Stimulated activated CD4-positive, alpha-beta T cell treated with anti-CD3 and anti-CD28 coated beads, Interleukin-1b, Interleukin-23, amount 100 ng/mL, for 1 hour (primary cell): Measurements from ENCODE around the gene CXXC1.
"Not testable (repeated sequence)": the region's sequence is repeated elsewhere in the genome, so short reads cannot be mapped to it uniquely, and the experiment has no call there.

Experiments
- DNase-seq, 2 donors: peaks; one replicate each; pipeline ENCODE4 v3.0.0-alpha.2; 2020; ENCODE audit warnings: low read depth in 2 of 2

CXXC1 gene

DNA sequence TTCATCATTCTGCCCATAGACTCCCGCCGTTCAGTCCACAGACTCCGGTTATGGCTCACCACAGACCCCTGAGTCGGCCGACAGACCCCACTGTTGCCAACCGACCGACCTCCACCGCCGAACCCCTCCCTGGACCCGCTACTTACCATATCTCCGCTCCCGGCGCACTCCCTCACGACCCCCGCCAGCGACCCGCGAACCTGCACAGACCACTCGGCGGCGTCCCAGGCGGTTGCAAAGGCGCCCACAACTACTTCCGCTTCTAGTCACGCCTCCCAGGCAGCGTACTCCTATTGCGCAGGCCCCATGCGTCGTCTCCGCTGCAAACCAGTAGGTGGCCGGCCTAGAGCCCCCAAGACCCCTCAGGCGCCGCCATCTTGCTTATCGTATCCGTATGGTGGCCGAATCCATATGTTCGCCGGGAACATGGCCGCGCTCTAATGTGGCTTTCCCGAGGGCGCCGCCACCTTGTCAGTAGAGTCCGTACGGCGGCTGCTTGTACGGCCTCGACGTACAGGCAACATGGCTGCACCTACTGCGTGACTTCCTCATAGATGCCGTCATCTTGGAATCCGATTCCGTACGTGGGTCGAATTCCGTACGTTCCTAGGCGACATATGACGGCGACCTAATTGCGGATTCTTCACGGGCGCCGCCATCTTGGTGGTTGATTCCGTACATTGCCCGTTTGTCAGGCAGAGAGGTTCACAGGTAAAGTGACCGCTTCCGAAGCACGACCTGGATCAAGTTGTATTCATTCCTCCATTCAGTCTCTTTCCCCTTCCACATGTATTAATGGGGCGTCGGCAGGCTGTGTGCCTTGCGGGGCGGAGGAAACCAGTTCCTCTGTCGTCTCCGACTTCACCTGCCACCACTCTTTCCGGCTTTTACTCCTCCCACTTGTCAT is at the start of gene CXXC1:
TSS of gene CXXC1 (minus strand) at position 252 of the 907 bp plus-strand sequence. CDS start at position 149, 103 bp downstream.
- DNase-seq: peak; percentile 88 to 96

- no peak for DNase-seq
Observed at GRCh38 chr18:50334546-50335152, 47.2 kb upstream of the CXXC1 start.

DNA sequence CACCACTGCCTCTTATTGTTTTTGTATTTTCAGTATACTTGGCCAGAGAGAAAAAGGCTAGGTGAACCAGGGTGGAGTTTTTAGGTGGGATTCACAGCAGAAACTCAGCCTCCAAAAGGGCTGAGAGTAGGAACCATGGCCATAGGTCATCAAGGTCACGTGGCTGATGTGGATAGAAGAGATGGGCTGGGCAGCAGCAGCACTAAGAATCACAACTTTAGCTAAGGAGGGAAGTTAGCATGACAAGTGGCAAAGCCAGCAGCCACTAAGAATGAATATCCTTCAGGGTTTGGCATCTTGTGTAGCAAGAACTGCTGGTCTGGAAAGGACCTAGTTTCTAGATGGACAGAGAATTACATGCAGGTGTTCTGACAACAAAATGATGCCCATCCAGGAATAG is 44.2 kb upstream of the CXXC1 start:
- no peak for DNase-seq

GRCh38 chr18:50330176-50330575 is 42.7 kb upstream of the CXXC1 start:
- DNase-seq: no peak

GRCh38 chr18:50327983-50328382 is 40.5 kb upstream of the CXXC1 start:
- no peak for DNase-seq

GRCh38 chr18:50320719-50321118 is 33.2 kb upstream of the CXXC1 start:
- no peak for DNase-seq

DNA sequence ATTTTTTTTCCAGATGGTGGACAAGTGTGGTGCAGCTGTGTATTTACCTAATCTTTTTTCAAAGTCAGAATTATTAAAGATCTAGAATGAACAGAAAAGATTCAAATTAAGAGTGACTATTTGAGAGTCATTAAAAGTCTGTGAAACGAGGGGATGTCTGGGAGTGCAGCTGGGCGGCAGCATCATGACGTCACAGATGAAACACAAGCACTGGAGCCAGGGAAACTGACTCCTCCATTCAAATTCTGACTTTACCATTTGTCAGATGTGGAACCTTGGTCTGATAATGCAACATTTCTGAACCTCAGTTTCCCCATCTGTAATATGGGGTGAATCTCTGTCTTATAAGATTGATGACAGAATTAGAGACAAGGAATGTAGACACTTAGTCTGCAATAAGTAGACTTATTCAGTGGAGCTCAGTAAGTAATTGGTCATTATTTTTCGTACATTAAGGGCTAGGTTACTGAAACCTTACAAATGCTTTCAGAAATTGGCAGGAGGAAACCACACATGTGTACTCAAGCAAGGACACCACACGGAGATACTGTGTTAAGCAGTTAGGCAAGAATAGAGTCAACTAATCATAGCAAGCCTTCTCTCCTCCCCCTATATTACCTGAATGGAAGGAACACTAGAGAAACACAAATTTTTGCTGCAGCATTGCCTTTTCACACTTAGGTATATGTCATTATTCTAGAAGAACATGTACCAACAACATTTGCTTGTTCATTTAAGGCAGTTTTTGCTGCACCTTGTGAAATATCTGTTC is 27.8 kb upstream of the CXXC1 start:
- no peak for DNase-seq

DNA sequence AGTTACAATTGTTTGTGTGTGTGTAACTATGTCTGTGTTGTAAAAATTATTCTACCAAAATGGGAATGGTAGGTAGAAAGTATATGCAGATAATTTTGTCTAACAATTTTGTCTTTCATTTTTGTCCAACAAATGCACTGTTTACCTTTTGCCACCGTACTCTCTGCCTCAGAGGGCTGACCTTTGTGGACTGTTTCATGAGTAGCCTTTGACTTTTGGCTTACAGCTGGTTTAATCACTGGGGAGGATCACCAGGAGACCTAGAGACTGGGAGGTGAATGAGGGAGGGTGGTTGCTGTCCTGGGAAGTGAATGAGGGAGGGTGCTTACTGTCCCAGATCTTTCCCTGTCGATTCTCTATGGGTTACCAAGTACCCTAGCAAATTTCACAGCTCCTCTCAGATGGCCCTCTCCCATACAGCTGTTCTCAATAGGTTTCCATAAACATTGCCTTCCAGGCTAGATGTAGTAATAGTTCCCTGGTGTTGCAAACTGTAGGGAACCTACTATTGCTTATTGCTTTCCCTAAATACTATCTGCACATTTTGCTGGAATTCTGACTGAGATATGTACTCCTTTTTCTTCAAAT is 26.5 kb upstream of the CXXC1 start:
- no peak for DNase-seq

DNA sequence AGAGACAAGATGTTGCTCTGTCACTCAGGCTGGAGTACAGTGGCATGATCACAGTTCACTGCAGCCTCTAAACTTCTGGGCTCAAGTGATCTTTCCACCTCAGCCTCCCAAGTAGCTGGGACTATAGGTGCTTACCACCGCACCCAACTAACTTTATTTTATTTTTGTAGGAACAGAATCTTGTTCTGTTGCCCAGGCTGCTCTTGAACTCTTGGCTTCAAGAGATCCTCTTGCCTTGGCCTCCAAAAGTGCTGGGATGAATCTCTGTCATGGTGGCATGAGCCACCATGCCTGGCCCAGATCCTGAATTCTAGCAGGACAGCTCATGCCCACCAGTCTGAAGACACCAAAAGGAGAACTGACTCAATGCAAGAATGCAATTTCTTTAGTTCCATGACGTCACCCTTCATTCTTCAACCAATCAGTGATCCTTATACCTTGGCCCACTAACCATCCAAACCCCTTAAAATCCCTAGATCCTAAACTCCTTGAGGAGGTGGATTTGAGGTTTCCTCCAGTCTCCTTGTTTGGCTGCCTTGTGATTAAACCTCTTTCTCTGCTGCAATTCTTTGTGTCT is 25.6 kb upstream of the CXXC1 start:
- no peak for DNase-seq

DNA sequence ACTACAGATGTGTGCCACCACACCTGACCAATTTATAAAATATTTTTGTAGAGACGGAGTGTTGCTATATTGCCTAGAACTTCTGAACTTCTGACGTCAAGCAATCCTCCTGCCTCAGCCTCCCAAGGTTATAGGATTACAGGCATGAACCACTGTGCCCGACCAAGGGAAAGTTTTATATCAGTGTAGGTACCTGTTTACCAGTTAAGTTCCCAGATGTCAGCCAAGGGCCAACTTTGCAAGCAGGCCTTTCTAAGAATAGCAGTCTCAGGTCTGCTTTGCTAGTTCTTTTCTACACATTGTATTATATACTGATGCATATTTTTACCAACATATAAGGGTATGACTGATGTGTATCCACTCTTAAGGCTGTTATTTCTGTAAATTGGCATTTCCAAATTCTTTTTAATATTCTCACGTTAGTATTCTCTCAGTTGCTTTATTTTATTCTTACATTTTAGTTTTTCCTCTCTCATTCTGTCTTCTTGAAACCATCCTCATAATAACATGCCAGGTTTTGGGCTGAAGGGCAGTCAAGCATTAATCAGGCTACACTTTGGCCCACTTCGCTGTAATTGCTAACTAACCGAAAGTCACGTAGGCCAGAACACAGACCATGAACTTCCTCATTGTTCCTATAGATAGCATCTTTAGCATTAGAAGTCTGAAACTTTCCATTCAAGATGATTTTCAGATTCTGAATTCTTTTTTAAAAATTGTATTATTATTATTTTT is 25.0 kb upstream of the CXXC1 start:
- DNase-seq: no peak

GRCh38 chr18:50311650-50312049 is 24.2 kb upstream of the CXXC1 start:
- DNase-seq: no peak

GRCh38 chr18:50310080-50310479 is 22.6 kb upstream of the CXXC1 start:
- no peak for DNase-seq

GRCh38 chr18:50308851-50309250 is 21.4 kb upstream of the CXXC1 start:
- DNase-seq: not testable (repeated sequence)

GRCh38 chr18:50307738-50308470 is 20.4 kb upstream of the CXXC1 start:
- DNase-seq: peak; percentile 72 to 75

GRCh38 chr18:50307400-50307737 is 19.9 kb upstream of the CXXC1 start:
- DNase-seq: no peak

DNA sequence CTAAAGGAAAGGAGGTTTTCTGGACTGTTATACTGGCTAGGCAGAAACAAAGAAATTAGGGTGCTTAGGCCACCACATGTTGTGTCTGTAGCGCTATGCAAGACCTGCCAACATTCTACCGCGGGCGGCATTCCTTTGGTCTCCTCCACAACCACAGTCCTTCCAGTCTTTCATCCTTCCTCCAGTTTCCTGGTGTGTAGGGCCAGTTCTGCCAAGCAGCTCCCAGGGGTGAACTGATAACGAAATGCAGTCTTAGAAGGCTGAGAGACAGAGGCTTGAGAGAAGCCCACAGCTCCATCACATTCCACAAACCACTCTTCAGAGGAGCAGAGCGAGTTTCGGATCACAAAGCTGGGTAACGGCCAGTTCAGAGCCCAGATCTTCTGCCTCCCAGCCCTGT is 19.5 kb upstream of the CXXC1 start:
- no peak for DNase-seq

DNA sequence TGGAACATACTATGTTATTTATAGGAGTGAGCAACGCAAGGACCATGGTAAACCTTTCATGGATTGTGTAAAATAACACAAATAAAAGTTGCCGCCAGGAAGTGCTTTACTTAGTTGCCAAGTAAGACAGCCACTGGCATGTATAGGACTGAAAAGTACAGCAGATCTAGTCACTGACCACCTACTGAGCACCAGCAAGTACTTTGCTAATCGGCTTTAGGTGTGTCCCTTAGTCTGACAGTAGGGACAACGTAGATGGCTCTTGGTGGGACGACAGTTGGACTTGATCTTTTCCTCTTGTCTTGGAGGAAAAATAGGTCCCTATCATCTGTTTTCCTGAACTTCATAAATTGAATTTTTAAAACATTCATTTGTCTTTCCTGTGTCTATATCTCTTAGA is 13.6 kb upstream of the CXXC1 start:
- no peak for DNase-seq

DNA sequence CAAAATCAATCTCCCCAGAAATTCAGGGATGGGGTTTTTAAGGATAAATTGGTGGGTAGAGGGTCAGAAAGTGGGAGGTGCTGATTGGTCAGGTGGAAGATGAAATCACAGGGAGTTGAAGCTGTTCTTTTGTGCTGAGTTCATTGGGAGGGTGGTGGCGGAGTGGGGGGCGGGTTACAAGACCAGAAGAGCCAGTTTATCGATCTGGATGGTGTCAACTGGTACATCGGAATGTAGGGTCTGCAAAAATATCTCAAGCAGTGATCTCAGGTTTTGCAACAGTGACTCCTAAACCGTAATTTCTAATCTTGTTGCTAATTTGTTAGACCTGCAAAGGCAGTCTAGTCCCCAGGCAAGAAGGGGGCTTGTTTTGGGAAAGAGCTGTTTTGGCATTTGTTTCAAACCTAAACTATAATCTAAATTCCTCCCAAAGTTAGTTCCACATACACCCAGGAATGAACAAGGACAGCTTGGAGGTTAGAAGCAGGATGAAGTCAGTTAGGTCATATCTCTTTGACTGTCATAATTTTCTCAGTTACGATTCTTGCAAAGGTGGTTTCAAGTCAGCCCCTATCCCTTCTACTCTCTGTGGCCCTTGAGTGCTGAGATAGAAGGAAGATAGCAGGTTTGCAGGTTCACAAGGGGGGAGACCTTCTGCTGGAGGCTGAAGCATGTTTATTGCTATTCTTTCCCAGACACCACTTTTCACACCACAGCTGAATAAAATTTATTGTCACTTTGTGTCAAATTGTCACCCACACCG is 12.3 kb upstream of the CXXC1 start:
- DNase-seq: no peak

DNA sequence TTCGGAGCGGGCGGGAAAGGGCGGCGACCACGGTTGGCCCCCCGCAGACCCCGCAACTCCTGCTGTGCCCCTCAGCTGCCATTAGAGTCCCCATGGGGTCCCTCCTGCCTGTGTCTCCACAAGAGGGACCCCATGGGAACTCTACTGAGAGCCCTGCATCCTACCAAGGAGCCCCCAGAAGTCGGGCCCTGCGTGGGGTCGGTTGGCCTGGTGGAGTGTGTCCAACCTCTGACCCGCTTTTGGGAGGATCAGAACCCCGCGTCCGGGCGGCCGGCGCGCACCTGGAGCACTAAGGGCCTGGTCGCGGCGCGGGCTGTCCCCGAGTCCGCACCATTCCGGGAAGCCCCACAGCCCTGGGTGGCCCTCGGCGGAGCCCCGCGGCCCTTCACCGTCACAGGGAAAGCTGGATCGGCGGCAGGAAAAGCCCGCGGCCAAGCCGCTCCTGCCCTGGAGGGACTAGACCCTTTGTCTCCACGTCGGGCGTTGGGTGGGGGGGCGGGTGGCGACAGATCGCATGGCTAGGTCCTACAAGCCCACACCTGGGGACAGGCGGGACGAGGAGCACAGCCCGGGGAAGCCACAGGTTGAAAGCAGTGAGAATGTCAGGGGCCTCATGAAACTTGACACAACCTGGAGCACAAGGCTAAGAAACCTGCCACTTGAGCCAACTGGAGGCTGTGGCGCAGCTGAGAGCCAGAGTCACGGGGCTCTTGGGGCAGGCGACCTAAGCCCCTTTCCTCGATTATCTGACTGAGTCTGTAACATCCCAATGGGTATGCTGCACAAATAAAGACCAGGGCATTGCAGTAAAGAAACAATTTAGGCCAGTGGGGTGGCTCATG is 11.2 kb upstream of the CXXC1 start:
- no peak for DNase-seq
